Amniotic epithelial cell (primary cell): Measurements from ENCODE around the gene BICDL2.

Source experiments
- DNase-seq: peaks from one replicate; pipeline ENCODE4 v3.0.0-alpha.2; 2010; ENCODE audit warnings: low read depth

The BICDL2 gene

GRCh38 chr16:3009568-3010390 lies 27.0 kb downstream of the BICDL2 start:
- no peak for DNase-seq

GRCh38 chr16:3008690-3009037 lies 28.1 kb downstream of the BICDL2 start:
- no peak for DNase-seq

DNA sequence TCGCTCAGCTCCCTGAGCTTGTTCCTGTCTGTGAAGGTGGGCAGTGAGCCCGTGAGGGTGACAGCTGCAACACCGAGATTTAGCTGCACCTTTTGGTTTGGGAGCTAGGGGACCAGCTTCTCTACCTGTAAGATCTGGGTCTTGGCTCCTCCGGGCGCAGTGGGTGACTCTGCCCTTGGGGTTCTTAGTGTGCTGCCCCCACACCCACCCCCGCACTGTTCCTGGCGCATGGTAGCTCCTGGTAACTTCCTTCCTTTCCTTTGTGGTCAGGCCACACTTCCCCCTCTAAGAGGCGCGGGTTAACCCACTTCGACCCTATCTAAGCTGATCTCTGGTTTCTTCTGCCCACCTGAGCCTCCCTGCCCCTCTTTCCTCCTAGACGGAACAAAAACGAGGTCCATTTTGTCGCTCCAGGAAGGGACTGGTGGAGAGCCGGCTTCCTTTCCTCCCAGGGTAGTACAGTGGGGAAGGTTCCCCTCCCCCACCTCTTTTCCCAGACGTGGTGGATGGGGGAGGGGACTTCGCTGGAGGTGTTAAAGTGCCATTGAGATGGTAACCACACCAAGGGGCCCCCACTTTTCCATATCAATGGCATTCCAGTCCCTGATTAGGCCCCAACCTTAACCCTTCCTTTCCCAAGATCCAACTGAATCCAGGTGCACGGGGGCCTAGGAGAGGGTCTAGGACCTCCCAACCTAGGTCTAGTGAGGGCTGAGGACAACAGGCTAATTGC lies 28.6 kb downstream of the BICDL2 start:
- no peak for DNase-seq

GRCh38 chr16:3007059-3007956 lies 29.4 kb downstream of the BICDL2 start:
- DNase-seq = no peak

DNA sequence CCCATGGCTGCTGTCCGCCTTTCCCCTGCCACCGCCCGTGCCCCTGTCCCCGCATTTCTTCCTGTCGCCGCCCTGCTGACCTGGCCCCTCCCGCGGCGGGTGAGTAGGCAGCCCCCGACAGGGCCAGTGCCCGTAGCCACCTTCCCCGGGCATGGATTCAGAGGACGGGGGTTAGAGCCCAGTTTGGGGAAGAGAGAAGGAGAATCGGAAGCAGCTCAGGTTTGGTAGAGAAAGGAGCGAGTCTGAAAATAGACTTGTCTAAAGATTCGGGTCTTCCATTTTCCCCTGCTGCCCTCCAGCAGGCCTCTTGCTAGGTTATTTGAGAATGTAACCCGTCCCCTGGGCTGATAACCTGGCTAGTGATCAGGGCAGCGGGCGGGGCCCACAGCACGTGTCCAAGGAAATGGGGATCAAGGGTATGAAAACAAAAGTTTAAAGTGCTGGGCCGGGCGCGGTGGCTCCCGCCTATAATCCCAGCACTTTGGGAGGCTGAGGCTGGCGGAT lies 31.9 kb downstream of the BICDL2 start:
- DNase-seq = no peak

DNA sequence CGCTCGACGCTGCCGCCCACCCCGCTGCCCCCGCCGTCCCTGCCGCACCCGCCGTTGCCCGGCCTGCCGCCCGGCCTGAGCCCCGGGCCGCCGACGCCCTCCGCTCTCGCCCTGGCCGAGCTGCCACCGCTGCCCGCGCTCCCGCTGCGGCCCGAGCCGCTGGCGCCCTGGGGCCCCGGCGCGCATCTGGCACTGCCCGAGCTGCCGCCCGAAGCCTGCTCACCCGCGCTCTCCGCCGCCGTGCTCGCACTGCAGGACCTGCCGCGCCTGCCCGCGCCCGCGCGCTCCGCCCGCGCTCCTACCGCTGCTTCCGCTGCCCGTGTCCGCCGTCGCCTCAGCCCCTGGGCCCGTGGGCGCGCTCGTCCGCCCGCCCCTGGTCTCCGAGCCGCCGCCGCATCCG lies 32.4 kb downstream of the BICDL2 start:
- no peak for DNase-seq

DNA sequence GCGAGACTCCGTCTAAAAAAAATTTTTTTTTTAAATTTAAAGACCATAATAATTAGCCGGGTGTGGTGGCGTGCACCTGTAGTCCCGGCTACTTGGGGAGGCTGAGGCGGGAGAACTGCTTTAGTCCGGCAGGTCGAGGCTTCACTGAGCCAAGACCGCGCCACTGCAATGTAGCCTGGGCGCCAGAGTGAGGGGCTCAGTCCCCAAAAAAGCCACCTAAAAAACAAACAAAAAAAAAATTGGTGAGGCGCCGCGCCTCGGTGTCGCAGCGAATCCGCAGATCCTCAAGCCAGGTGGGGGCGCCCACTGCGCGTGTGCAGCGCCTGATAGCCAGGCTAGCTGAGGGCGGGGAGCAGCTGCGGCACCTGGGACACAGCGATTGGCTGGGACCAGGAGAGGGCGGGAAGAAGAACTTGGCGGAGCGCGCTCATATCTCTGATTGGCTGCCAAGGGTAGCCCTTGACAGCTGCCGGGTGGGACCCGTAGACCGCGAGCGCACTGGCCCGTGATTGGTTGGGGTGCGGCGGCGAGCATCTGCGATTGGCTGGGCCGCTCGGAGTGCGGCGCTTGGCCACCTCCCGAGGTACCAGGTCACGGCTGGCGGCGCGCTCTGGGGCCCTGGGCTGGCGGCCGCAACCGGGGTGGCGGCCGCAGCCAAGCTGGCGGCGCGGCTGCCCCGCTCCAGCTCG lies 33.0 kb downstream of the BICDL2 start:
- peak; percentile 97 for DNase-seq

GRCh38 chr16:3001316-3001715 lies 35.4 kb downstream of the BICDL2 start:
- DNase-seq = no peak

- DNase-seq = no peak
These were observed 36.2 kb downstream of the BICDL2 start for GRCh38 chr16:3000540-3000939.

DNA sequence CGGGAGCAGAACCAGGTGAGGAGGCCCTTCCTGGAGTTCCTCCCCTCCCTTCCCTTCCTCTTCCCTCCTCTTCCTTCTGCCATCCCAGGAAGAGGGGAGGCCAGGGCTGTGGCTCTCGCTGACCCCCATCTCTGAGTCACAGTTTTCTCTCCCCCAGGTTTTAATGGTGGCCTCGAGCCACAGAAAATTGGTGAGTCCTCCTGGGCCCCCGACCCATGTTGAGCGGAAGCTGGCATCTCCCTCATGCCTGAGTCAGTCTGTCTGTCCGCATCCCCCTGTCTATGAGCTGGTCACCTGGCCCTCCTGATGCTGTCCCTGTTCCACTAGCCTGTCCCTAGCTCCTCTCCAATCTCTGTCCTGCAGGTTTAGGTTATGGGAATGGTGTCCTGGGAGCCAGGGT lies 36.8 kb downstream of the BICDL2 start:
- no peak for DNase-seq

DNA sequence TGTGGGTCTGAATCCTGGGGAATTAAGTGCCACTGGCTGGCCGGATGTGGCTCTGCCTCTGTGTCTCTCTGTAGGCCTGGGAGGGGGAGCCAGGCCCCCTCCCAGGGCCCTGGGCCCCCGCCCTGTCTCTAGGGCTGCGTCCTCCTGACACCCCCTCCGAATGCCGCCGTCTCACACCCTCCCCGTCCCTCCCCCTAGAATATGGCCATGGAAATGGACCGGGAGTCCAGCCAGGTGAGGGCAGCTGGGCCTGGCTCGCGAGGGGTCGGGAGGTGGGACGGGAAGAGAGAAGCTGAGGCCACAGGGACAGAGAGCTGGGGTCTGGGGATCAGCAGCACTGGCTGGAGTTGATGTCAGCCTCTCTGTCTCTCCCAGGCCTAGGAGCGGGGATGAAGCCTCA lies 40.4 kb downstream of the BICDL2 start:
- no peak for DNase-seq

GRCh38 chr16:2992383-2993081 lies 44.2 kb downstream of the BICDL2 start:
- no peak for DNase-seq

- no peak for DNase-seq
These were observed 45.0 kb downstream of the BICDL2 start for GRCh38 chr16:2991566-2992261.

DNA sequence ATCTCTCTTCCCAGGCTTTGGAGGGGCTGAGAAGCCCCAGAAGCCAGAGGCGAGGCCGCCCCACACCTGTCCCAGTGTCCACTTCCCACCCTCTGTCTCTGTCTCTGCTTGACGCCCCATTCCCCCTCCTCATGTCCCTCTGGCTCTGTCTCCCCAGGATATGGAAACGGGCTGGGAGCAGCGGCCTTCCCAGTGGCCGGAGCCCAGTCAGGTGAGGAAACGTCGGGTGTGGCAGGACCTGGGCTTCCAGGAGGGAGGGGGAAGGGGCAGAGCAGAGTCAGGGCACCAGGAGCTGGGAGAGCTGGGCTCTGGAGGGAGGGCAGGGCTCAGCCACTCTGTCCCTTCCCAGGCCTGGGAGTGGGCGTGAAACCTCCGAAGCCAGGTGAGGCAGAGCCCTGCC lies 45.9 kb downstream of the BICDL2 start:
- no peak for DNase-seq

GRCh38 chr16:2988590-2989099 lies 48.1 kb downstream of the BICDL2 start:
- no peak for DNase-seq

DNA sequence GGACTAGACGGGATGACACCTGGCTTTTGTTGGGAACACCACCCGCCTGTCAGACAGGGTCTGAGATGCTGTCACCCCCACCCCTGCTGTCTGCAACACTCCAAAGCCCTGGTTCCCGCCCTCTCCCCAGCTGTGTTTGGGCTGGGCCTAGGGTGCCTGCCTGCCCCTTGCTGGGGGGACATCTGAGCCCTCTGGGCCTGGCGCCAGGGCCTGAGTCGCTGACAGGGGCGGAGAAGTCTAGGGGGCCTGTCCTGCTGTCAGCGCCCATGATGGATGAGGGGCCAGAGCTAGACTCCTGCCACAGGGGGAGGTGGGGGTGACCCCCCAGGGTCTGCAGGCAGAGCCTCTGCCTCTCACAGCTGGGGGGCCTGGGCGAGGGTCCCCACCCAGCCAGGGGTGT lies 48.9 kb downstream of the BICDL2 start:
- no peak for DNase-seq

GRCh38 chr16:2987286-2987685 lies 49.5 kb downstream of the BICDL2 start:
- DNase-seq = no peak

- DNase-seq = no peak
These were observed 50.0 kb downstream of the BICDL2 start for GRCh38 chr16:2986623-2987188.

GRCh38 chr16:2985893-2986355 lies 50.8 kb downstream of the BICDL2 start:
- DNase-seq = no peak

GRCh38 chr16:2985462-2985861 lies 51.3 kb downstream of the BICDL2 start:
- DNase-seq = no peak
